Esophagus muscularis mucosa (tissue), 3 donors: Measurements from ENCODE around the gene KRTAP12-3.

Experiments used
- CTCF ChIP-seq, 3 experiments: fragments of 200-600 bp in 2 of 3; fragments of 450-650 bp in 1 of 3; sonication (generic) in 2 of 3; IDR thresholded peaks; one replicate each; pipeline ENCODE4 v1.5.1; 2017 to 2019; ENCODE audit warnings: antibody characterized with exemption in 3 of 3, mild to moderate bottlenecking in 2 of 3, moderate library complexity in 1 of 3
- POLR2A ChIP-seq: fragments of 450-650 bp; IDR thresholded peaks from one replicate; pipeline ENCODE4 v1.6.1; 2017; ENCODE audit warnings: antibody characterized with exemption, moderate library complexity, mild to moderate bottlenecking, low read depth

- TF ChIP-seq CTCF (IDR thresholded peaks at IDR 0.05) (no peak), POLR2A (no peak)
These were observed 24.3 kb downstream of the KRTAP12-3 start, which contains the start of gene KRTAP12-1 for GRCh38 chr21:44681861-44682579.
